Lung microvascular endothelial cell (primary cell): ENCODE measurements around the gene STS. TPM values are rescaled to one million over a fixed set of nuclear protein-coding genes. Genes with fewer than 3 reads are reported as not detected.

Experiments
- DNase-seq, 2 donors: peaks; one replicate each; pipeline versions ENCODE4 v3.0.0 to v3.0.0-alpha.2; 2010; ENCODE audit warnings: low read depth in 2 of 2
- total RNA-seq: library from RNA; depleted of rRNA; stranded (reverse); fragments of >200 nt; gene quantifications from 2 replicates; pipeline ENCODE4 v1.2.1, GENCODE V29; 2014

STS gene
- total RNA-seq, result 2.8 and 4.1 TPM in 2 replicates

GRCh38 chrX:7147413-7147977 lies at the start of gene STS:
TSS of gene STS (plus strand) at chrX:7147712. CDS start at chrX:7253200, 105,488 bp downstream.
- peak; percentile 41 to 59 for DNase-seq

GRCh38 chrX:7100022-7100421 lies 47.5 kb upstream of the STS start:
- no peak for DNase-seq

GRCh38 chrX:7102119-7102518 lies 45.4 kb upstream of the STS start:
- no peak for DNase-seq

GRCh38 chrX:7106649-7107048 lies 40.9 kb upstream of the STS start:
- DNase-seq, result no peak

- no peak for DNase-seq
Observed at GRCh38 chrX:7108030-7108429, 39.5 kb upstream of the STS start.

GRCh38 chrX:7109049-7109531 lies 38.4 kb upstream of the STS start:
- peak; percentile 71 to 81 for DNase-seq

GRCh38 chrX:7109838-7110793 lies 37.4 kb upstream of the STS start:
- peak in 1 of 2 donors; percentile 12 for DNase-seq

- peak; percentile 26 to 45 for DNase-seq
Observed at GRCh38 chrX:7110821-7111276, 36.7 kb upstream of the STS start.

GRCh38 chrX:7111518-7111917 lies 36.0 kb upstream of the STS start:
- DNase-seq, result no peak

GRCh38 chrX:7112071-7112470 lies 35.4 kb upstream of the STS start:
- DNase-seq, result no peak

GRCh38 chrX:7115557-7115956 lies 32.0 kb upstream of the STS start:
- peak in 1 of 2 donors; percentile 25 for DNase-seq

- DNase-seq, result no peak
Observed at GRCh38 chrX:7116081-7116480, 31.4 kb upstream of the STS start.

GRCh38 chrX:7117587-7117986 lies 29.9 kb upstream of the STS start:
- DNase-seq, result no peak

- peak; percentile 77 to 84 for DNase-seq
Observed at GRCh38 chrX:7119950-7120877, 27.3 kb upstream of the STS start.

GRCh38 chrX:7120878-7121219 lies 26.7 kb upstream of the STS start:
- no peak for DNase-seq

- DNase-seq, result no peak
Observed at GRCh38 chrX:7127056-7127455, 20.5 kb upstream of the STS start.

- DNase-seq, result peak in 1 of 2 donors; percentile 47
Observed at GRCh38 chrX:7131621-7132020, 15.9 kb upstream of the STS start.

- DNase-seq, result peak; percentile 69 to 77
Observed at GRCh38 chrX:7132335-7133049, 15.0 kb upstream of the STS start.

- DNase-seq, result peak; percentile 78 to 85
Observed at GRCh38 chrX:7133050-7133440, 14.5 kb upstream of the STS start.

GRCh38 chrX:7134981-7135380 lies 12.5 kb upstream of the STS start:
- no peak for DNase-seq
